ENCODE data around the gene PTPRF. TPM values are rescaled to one million over a fixed set of nuclear protein-coding genes. Genes with fewer than 3 reads are reported as not detected.

Gene PTPRF
- total RNA-seq, 1 experiment from 2014 or later = 31.1 TPM

- DNase-seq (ENCODE audit: low read depth) = no peak
These were observed 21.5 kb downstream of the PTPRF start for GRCh38 chr1:43552059-43552742.

GRCh38 chr1:43552813-43553212 is 22.1 kb downstream of the PTPRF start:
- DNase-seq (ENCODE audit: low read depth) = no peak

- peak; percentile 44 for DNase-seq (ENCODE audit: low read depth)
These were observed 23.8 kb downstream of the PTPRF start for GRCh38 chr1:43554444-43554992.

GRCh38 chr1:43556782-43557181 is 26.1 kb downstream of the PTPRF start:
- DNase-seq (ENCODE audit: low read depth) = no peak

GRCh38 chr1:43557744-43558245 is 27.1 kb downstream of the PTPRF start:
- no peak for DNase-seq (ENCODE audit: low read depth)

- DNase-seq (ENCODE audit: low read depth) = no peak
These were observed 27.7 kb downstream of the PTPRF start for GRCh38 chr1:43558346-43558841.

- no peak for DNase-seq (ENCODE audit: low read depth)
These were observed 29.0 kb downstream of the PTPRF start for GRCh38 chr1:43559714-43560113.

GRCh38 chr1:43560286-43560685 is 29.6 kb downstream of the PTPRF start:
- DNase-seq (ENCODE audit: low read depth) = no peak

- DNase-seq (ENCODE audit: low read depth) = no peak
These were observed 33.3 kb downstream of the PTPRF start for GRCh38 chr1:43563876-43564539.

- no peak for DNase-seq (ENCODE audit: low read depth)
These were observed 34.1 kb downstream of the PTPRF start for GRCh38 chr1:43564551-43565348.

- no peak for DNase-seq (ENCODE audit: low read depth)
These were observed 35.1 kb downstream of the PTPRF start for GRCh38 chr1:43565600-43566360.

GRCh38 chr1:43566382-43567044 is 35.8 kb downstream of the PTPRF start:
- no peak for DNase-seq (ENCODE audit: low read depth)

- DNase-seq (ENCODE audit: low read depth) = no peak
These were observed 38.5 kb downstream of the PTPRF start for GRCh38 chr1:43569175-43569574.

GRCh38 chr1:43570277-43570676 is 39.6 kb downstream of the PTPRF start:
- no peak for DNase-seq (ENCODE audit: low read depth)

- DNase-seq (ENCODE audit: low read depth) = no peak
These were observed 40.0 kb downstream of the PTPRF start for GRCh38 chr1:43570715-43571114.

GRCh38 chr1:43572084-43572483 is 41.4 kb downstream of the PTPRF start:
- DNase-seq (ENCODE audit: low read depth) = no peak

- no peak for DNase-seq (ENCODE audit: low read depth)
These were observed 41.9 kb downstream of the PTPRF start for GRCh38 chr1:43572538-43572937.

GRCh38 chr1:43573066-43573800 is 42.5 kb downstream of the PTPRF start:
- DNase-seq (ENCODE audit: low read depth) = no peak

GRCh38 chr1:43576521-43576920 is 45.8 kb downstream of the PTPRF start:
- no peak for DNase-seq (ENCODE audit: low read depth)

Data from M059J (cell line).